ENCODE data around the gene SLC39A11.

GRCh38 chr17:72940496-72940895, 152.0 kb downstream of the SLC39A11 start:
- no peak for TF ChIP-seq CTCF (IDR thresholded peaks at IDR 0.05; ENCODE audit: low read depth, low read length)
- no peak for TF ChIP-seq EZH2phosphoT487 (IDR thresholded peaks at IDR 0.05; ENCODE audit: low read depth)

Data from OCI-LY3 (cell line).